ENCODE measurements around the gene TMEM39A. TPM values are rescaled to one million over a fixed set of nuclear protein-coding genes. Genes with fewer than 3 reads are reported as not detected.
A peak's percentile ranks its signal among the peaks of the same experiment; 100 is the strongest.

TMEM39A gene
- total RNA-seq, 1 donor from 2014 or later: 66.0 TPM

- no peaks in the 10 kb centered on the region for H3K27me3 Mint-ChIP-seq
- H3K27ac Mint-ChIP-seq: no peak overlapping the region
- peaks cover 26% of the 10 kb centered on the region for H3K4me1 Mint-ChIP-seq (ENCODE audit: unreplicated experiment)
- no peak for TF ChIP-seq CTCF (conservative IDR thresholded peaks at IDR 0.05)
- no peaks in the 10 kb centered on the region for H3K9me3 Mint-ChIP-seq
- no peak for DNase-seq (ENCODE audit: extremely low spot score, unreplicated experiment)
- H3K4me3 Mint-ChIP-seq: peak overlapping the region; percentile 49
- H3K36me3 Mint-ChIP-seq: peaks cover 14% of the 10 kb centered on the region
Observed at GRCh38 chr3:119470866-119471265, 7.5 kb upstream of the TMEM39A start.

DNA sequence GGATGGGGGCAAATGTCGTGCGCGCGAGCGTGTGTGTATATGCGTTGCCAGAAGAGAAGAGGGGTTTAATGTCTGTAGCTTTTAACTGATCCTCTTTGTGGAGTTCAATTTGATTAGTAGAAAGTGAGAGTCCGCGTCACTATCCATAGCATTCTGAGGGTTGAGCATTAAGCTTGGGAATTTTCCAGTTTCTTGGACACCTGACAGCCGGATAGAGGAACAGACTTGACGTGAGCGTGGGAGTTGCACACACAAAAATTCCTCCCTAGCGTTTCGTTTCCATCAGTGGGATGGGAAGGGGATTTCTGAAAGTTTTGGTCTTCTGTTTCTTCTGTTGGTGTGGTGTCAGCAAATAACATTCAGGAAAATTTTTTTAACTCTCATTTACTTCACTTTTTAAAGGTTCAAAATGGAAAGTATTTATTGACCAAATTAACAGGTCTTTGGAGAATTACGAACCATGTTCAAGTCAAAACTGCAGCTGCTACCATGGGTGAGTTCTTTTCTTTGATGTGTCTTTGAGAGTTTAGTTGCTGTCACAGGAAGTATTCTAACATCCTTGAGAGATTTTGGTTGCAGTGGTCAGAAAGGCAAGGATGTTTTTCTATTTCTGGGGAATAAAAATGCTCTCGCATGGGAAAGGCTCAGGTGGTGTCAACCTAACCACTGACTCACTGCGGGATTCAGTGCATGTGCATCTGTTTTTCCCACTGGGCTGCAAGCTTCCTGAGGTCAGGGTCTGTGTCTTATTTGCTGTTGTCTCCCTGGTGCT is 6.2 kb upstream of the TMEM39A start:
- Mint-ChIP-seq H3K36me3 (peaks cover 10% of the 10 kb centered on the region), H3K27ac (peak overlapping the region; percentile 82), H3K4me1 (ENCODE audit: unreplicated experiment) (peaks cover 26% of the 10 kb centered on the region), H3K9me3 (no peaks in the 10 kb centered on the region), H3K4me3 (peak overlapping the region; percentile 98), H3K27me3 (no peaks in the 10 kb centered on the region)
- no peak for DNase-seq (ENCODE audit: extremely low spot score, unreplicated experiment)
- no peak for TF ChIP-seq CTCF (conservative IDR thresholded peaks at IDR 0.05)

GRCh38 chr3:119468041-119468440 is 4.6 kb upstream of the TMEM39A start:
- peaks cover 10% of the 10 kb centered on the region for H3K36me3 Mint-ChIP-seq
- H3K27me3 Mint-ChIP-seq: no peaks in the 10 kb centered on the region
- H3K27ac Mint-ChIP-seq: peak overlapping the region; percentile 72
- no peak for TF ChIP-seq CTCF (conservative IDR thresholded peaks at IDR 0.05)
- no peaks in the 10 kb centered on the region for H3K9me3 Mint-ChIP-seq
- peaks cover 35% of the 10 kb centered on the region for H3K4me1 Mint-ChIP-seq (ENCODE audit: unreplicated experiment)
- peak overlapping the region; percentile 98 for H3K4me3 Mint-ChIP-seq
- DNase-seq (ENCODE audit: extremely low spot score, unreplicated experiment): no peak

DNA sequence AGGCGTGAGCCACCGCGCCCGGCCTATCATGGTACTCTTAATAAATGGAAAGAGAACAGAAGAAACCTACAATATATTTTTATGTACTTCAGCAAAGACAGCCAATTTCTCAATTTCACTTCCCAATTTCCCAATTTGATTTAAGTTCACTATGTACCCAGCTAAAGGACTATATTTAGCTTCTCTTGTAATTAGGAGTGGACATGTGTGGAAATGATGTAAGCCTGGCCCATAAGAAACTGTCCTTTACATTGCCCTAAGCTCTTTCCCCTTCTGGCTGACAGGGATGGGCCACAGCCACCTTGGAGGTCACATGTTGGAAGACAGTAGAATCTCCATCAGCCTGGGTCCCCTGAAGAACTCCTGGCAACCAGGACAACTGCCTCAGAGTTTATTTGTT is 6.2 kb downstream of the TMEM39A start:
- Mint-ChIP-seq H3K4me1 (ENCODE audit: unreplicated experiment) (no peaks in the 10 kb centered on the region), H3K9me3 (no peaks in the 10 kb centered on the region), H3K4me3 (no peak overlapping the region), H3K27me3 (no peaks in the 10 kb centered on the region), H3K27ac (no peak overlapping the region), H3K36me3 (peaks cover 19% of the 10 kb centered on the region)
- no peak for DNase-seq (ENCODE audit: extremely low spot score, unreplicated experiment)
- TF ChIP-seq CTCF (conservative IDR thresholded peaks at IDR 0.05): no peak

GRCh38 chr3:119456469-119456868 is 6.9 kb downstream of the TMEM39A start:
- TF ChIP-seq CTCF (conservative IDR thresholded peaks at IDR 0.05): no peak
- peaks cover 24% of the 10 kb centered on the region for H3K36me3 Mint-ChIP-seq
- H3K4me3 Mint-ChIP-seq: no peak overlapping the region
- H3K27ac Mint-ChIP-seq: no peak overlapping the region
- H3K4me1 Mint-ChIP-seq (ENCODE audit: unreplicated experiment): no peaks in the 10 kb centered on the region
- no peaks in the 10 kb centered on the region for H3K9me3 Mint-ChIP-seq
- no peaks in the 10 kb centered on the region for H3K27me3 Mint-ChIP-seq
- DNase-seq (ENCODE audit: extremely low spot score, unreplicated experiment): no peak
